HG02938 (cell line): ENCODE data around the gene KREMEN1.

Experiments
- ATAC-seq: cut with Tn5 transposase; IDR thresholded peaks from one replicate; pipeline ENCODE4 v1.9.1; 2021; ENCODE audit warnings: mild to moderate bottlenecking, moderate library complexity; ENCODE audit not compliant: unreplicated experiment

Gene KREMEN1

GRCh38 chr22:29048822-29049654 lies 23.8 kb upstream of the KREMEN1 start:
- no peak for ATAC-seq

- ATAC-seq: no peak
Measured at GRCh38 chr22:29049655-29050263, 23.1 kb upstream of the KREMEN1 start.

GRCh38 chr22:29050457-29050856 lies 22.4 kb upstream of the KREMEN1 start:
- ATAC-seq: no peak

- ATAC-seq: no peak
Measured at GRCh38 chr22:29053048-29053702, 19.7 kb upstream of the KREMEN1 start.

- no peak for ATAC-seq
Measured at GRCh38 chr22:29054251-29054767, 18.5 kb upstream of the KREMEN1 start.

GRCh38 chr22:29055192-29055830 lies 17.5 kb upstream of the KREMEN1 start:
- ATAC-seq: no peak

GRCh38 chr22:29056472-29056871 lies 16.4 kb upstream of the KREMEN1 start:
- ATAC-seq: no peak

- no peak for ATAC-seq
Measured at GRCh38 chr22:29060251-29060869, 12.5 kb upstream of the KREMEN1 start.

- ATAC-seq: no peak
Measured at GRCh38 chr22:29060931-29061330, 11.9 kb upstream of the KREMEN1 start.

- ATAC-seq: no peak
Measured at GRCh38 chr22:29061773-29062172, 11.1 kb upstream of the KREMEN1 start, which contains the start of gene C22orf31. TSS of gene C22orf31 (minus strand) at chr22:29061831. CDS start at chr22:29061792, 39 bp downstream.

- ATAC-seq: no peak
Measured at GRCh38 chr22:29062286-29062821, 10.5 kb upstream of the KREMEN1 start.

- ATAC-seq: no peak
Measured at GRCh38 chr22:29065468-29066190, 7.2 kb upstream of the KREMEN1 start.

GRCh38 chr22:29069463-29069862 lies 3.4 kb upstream of the KREMEN1 start:
- no peak for ATAC-seq

GRCh38 chr22:29070490-29070889 lies 2.3 kb upstream of the KREMEN1 start:
- ATAC-seq: no peak

- ATAC-seq: no peak
Measured at GRCh38 chr22:29071261-29072045, 1.4 kb upstream of the KREMEN1 start.

GRCh38 chr22:29072193-29072978 lies 449 bp upstream of the KREMEN1 start:
- peak; percentile 79 for ATAC-seq

- no peak for ATAC-seq
Measured at GRCh38 chr22:29073618-29074275, 912 bp downstream of the KREMEN1 start.
